ENCODE results near the gene RITA1. TPM values are rescaled to one million over a fixed set of nuclear protein-coding genes. Genes with fewer than 3 reads are reported as not detected.
"Not testable (repeated sequence)": the region's sequence is repeated elsewhere in the genome, so short reads cannot be mapped to it uniquely, and the experiment has no call there.

Gene RITA1
- total and polyA plus RNA-seq, 2 of the 4 experiments (the other 2 are of a cell fraction), result 14.2 to 14.7 TPM

GRCh38 chr12:113141716-113142115, 43.8 kb upstream of the RITA1 start:
- no CpG with 5 or more reads among the region's 3 CpGs for WGBS, 2 experiments (ENCODE audit: extremely low coverage in 2 of 2, insufficient read length in 1 of 2)
- H2BK5ac ChIP-seq (ENCODE audit: low read depth, low read length, poor library complexity, severe bottlenecking); POLR2A ChIA-PET (ENCODE audit: unreplicated experiment); H2AK5ac ChIP-seq (ENCODE audit: low read depth, low read length); H3K36me3 ChIP-seq (ENCODE audit: control insufficient read depth, insufficient read depth, low read length); in situ Hi-C loops (cut with MboI; ENCODE audit: low sequenced_read_pairs); H3K27me3 ChIP-seq (ENCODE audit: control insufficient read depth, insufficient read depth, low read length); BruUV-seq (replicated peaks); ATAC-seq (ENCODE audit: low read depth); H2BK20ac ChIP-seq (ENCODE audit: low read depth, low read length); H3K79me1 ChIP-seq (ENCODE audit: low read depth in 1 of 2, low read length in 2 of 2); H3K4me2 ChIP-seq (ENCODE audit: low read depth, low read length); dilution Hi-C loops (cut with HindIII; ENCODE audit: low sequenced_read_pairs, unreplicated experiment); H3K9me1 ChIP-seq (ENCODE audit: insufficient read depth, low read length); H3K9ac ChIP-seq (ENCODE audit: low read depth, low read length); H3K18ac ChIP-seq (ENCODE audit: low read depth, low read length); H4K8ac ChIP-seq (ENCODE audit: low read depth in 2 of 2, low read length in 2 of 2); intact Hi-C loops (cut with micrococcal nuclease); H3K9me3 ChIP-seq (ENCODE audit: control insufficient read depth, insufficient read depth, low read length); H2AK9ac ChIP-seq (replicated peaks; ENCODE audit: low read depth, low read length, poor library complexity); H2BK15ac ChIP-seq (ENCODE audit: low read depth, low read length); H4K20me1 ChIP-seq (ENCODE audit: insufficient read depth, low read length); H2BK120ac ChIP-seq (ENCODE audit: low read depth, low read length); H3K27ac ChIP-seq (ENCODE audit: insufficient read depth, low read length); CTCF ChIA-PET; DNase-seq; H4K5ac ChIP-seq (ENCODE audit: low read depth, low read length); H3K4ac ChIP-seq (ENCODE audit: low read depth, low read length); H3K23ac ChIP-seq (ENCODE audit: low read depth, low read length); H3K4me1 ChIP-seq (ENCODE audit: control insufficient read depth, insufficient read depth, low read length); H4K91ac ChIP-seq (ENCODE audit: insufficient read depth, low read depth, low read length); H3K14ac ChIP-seq (replicated peaks; ENCODE audit: low read depth, low read length); H3K4me3 ChIP-seq (ENCODE audit: insufficient read depth, low read depth, low read length); H2AFZ ChIP-seq (replicated peaks; ENCODE audit: low read length, poor library complexity); H3K56ac ChIP-seq (ENCODE audit: extremely low read depth, insufficient read depth, low read length): not testable (repeated sequence)

Measured in IMR-90 (cell line).